Loucy (cell line): Measurements from ENCODE around the gene MAPK8IP2.

ENCODE experiments used
- EZH2phosphoT487 ChIP-seq: fragments of 200-600 bp; IDR thresholded peaks from 2 replicates; pipeline ENCODE4 v1.6.1; 2018; ENCODE audit warnings: antibody characterized with exemption, mild to moderate bottlenecking, moderate library complexity, borderline replicate concordance
- TF ChIP-seq, protein P1 (sequence below): fragments of 200-600 bp; sonication (generic); conservative IDR thresholded peaks from 2 replicates; pipeline ENCODE4 v1.5.1; 2014; ENCODE audit warnings: mild to moderate bottlenecking, antibody characterized with exemption, low read length

DNA sequence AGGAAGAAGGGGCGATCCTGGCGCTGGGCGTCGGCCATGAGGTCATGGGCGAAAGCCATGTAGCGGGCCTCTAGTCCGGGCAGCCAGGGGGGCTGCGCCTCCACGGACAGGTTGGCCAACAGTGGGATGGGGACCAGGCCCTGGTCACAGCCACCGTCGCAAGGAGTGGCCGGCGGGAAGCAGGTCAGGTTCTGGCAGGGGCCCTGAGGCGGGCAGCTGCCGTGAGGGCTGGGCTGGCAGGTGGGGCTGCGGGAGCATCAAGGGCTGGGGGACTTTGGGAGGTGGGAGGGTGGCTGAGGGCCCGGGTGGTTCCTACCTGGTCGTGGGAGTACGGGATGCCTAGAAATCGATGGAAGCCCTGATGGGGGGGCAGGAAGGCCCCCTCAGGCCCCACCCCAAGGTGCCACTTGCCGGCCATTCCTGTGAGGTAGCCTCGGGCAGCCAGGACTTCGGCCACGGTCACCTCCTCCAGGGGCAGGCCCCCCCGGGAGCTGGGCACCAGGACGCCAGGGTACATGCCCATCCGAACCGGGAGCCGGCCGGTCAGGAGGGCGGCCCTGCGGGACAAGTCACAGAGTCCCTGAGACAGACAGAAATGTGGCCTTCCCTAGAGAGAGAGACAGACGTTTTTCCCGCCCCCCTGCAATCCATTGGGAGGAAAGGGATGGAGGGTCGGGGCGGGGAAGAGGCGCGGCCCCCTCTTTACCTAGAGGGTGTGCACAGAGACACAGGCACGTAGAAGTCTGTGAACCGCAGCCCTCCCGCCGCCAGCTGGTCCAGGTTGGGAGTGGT is 26.5 kb downstream of the MAPK8IP2 start:
- TF ChIP-seq, protein P1, sequence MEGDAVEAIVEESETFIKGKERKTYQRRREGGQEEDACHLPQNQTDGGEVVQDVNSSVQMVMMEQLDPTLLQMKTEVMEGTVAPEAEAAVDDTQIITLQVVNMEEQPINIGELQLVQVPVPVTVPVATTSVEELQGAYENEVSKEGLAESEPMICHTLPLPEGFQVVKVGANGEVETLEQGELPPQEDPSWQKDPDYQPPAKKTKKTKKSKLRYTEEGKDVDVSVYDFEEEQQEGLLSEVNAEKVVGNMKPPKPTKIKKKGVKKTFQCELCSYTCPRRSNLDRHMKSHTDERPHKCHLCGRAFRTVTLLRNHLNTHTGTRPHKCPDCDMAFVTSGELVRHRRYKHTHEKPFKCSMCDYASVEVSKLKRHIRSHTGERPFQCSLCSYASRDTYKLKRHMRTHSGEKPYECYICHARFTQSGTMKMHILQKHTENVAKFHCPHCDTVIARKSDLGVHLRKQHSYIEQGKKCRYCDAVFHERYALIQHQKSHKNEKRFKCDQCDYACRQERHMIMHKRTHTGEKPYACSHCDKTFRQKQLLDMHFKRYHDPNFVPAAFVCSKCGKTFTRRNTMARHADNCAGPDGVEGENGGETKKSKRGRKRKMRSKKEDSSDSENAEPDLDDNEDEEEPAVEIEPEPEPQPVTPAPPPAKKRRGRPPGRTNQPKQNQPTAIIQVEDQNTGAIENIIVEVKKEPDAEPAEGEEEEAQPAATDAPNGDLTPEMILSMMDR: no peak
- no peak for TF ChIP-seq EZH2phosphoT487
